ENCODE data around the gene ZNF639. TPM values are rescaled to one million over a fixed set of nuclear protein-coding genes. Genes with fewer than 3 reads are reported as not detected.

The ZNF639 gene
- total RNA-seq, 1 experiment from 2014 or later = 44.1 TPM

DNA sequence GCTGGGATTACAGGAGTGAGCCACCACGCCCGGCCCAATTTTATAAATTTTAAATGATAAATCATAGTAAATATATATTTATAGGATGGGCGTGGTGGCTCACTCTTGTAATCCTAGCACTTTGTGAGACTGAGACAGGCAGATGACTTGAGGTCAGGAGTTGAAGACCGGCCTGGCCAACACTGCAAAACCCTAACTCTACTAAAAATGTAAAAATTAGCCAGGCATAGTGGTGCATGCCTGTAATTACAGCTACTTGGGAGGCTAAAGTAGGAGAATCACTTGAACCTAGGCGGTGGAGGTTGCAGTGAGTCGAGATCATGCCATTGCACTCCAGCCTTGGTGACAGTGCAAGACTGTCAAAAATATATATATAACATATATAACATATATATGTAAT is 51.1 kb downstream of the ZNF639 start:
- H3K56ac ChIP-seq (ENCODE audit: insufficient read length, low read depth, low read length) = no peak overlapping the region
- Mint-ChIP-seq H3K36me3 (ENCODE audit: insufficient read depth in 1 of 3, low read depth in 3 of 3) (peaks cover 0 to 31% (median 25%) of the 10 kb centered on the region in 3 experiments; a peak in 5 of 7 replicates), H3K27me3 (ENCODE audit: low read depth) (no peaks in the 10 kb centered on the region), H3K9me3 (no peaks in the 10 kb centered on the region), H3K4me1 (no peaks in the 10 kb centered on the region), H3K27ac (no peak overlapping the region), H3K4me3 (no peak overlapping the region)
- H2AK5ac ChIP-seq (ENCODE audit: insufficient read length, low read length) = no peak overlapping the region
- H3K9ac ChIP-seq (ENCODE audit: extremely low read depth, insufficient read length, low read length) = no peak overlapping the region
- no peak overlapping the region for H3K27ac ChIP-seq (ENCODE audit: insufficient read length, low read depth, low read length)
- H3K14ac ChIP-seq (ENCODE audit: insufficient read depth, low read length) = no peak overlapping the region
- H3K79me1 ChIP-seq (ENCODE audit: insufficient read depth, low read depth, low read length, poor library complexity, severe bottlenecking) = no peaks in the 10 kb centered on the region
- H3K23me2 ChIP-seq (ENCODE audit: insufficient read length, low read depth, low read length, poor library complexity, severe bottlenecking) = no peaks in the 10 kb centered on the region
- H3K18ac ChIP-seq (ENCODE audit: insufficient read length, low read depth, low read length) = no peak overlapping the region
- no peak overlapping the region for H4K91ac ChIP-seq (ENCODE audit: insufficient read length, low read depth, low read length)
- no peak overlapping the region for H2BK12ac ChIP-seq (ENCODE audit: insufficient read length, low read depth, low read length)
- H2AFZ ChIP-seq (ENCODE audit: low read length) = no peak overlapping the region
- no peak overlapping the region for H2BK5ac ChIP-seq (ENCODE audit: insufficient read length, low read length)
- no peaks in the 10 kb centered on the region for H3K9me3 ChIP-seq (ENCODE audit: control insufficient read depth, low read depth, low read length)
- no peak overlapping the region for H2BK15ac ChIP-seq (ENCODE audit: low read depth, low read length)
- TF ChIP-seq, protein P1, sequence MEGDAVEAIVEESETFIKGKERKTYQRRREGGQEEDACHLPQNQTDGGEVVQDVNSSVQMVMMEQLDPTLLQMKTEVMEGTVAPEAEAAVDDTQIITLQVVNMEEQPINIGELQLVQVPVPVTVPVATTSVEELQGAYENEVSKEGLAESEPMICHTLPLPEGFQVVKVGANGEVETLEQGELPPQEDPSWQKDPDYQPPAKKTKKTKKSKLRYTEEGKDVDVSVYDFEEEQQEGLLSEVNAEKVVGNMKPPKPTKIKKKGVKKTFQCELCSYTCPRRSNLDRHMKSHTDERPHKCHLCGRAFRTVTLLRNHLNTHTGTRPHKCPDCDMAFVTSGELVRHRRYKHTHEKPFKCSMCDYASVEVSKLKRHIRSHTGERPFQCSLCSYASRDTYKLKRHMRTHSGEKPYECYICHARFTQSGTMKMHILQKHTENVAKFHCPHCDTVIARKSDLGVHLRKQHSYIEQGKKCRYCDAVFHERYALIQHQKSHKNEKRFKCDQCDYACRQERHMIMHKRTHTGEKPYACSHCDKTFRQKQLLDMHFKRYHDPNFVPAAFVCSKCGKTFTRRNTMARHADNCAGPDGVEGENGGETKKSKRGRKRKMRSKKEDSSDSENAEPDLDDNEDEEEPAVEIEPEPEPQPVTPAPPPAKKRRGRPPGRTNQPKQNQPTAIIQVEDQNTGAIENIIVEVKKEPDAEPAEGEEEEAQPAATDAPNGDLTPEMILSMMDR (conservative IDR thresholded peaks at IDR 0.05) = peak; percentile 30; the same call in 1 of the 3 replicates
- H3T11ph ChIP-seq (ENCODE audit: low read length) = no peak overlapping the region
- no peaks in the 10 kb centered on the region for H3K4me1 ChIP-seq (ENCODE audit: insufficient read depth, low read length)
- no peaks in the 10 kb centered on the region for H3K79me2 ChIP-seq (ENCODE audit: insufficient read depth, low read length)
- no peak overlapping the region for H3K23ac ChIP-seq (ENCODE audit: insufficient read length, low read depth, low read length)
- no peak overlapping the region for H2BK20ac ChIP-seq (ENCODE audit: low read depth, low read length, poor library complexity, severe bottlenecking)
- H3K4ac ChIP-seq (ENCODE audit: low read depth, low read length) = no peak overlapping the region
- H3K27me3 ChIP-seq (ENCODE audit: insufficient read depth, low read length) = no peaks in the 10 kb centered on the region
- H4K8ac ChIP-seq (replicated peaks; ENCODE audit: insufficient read length, low read depth, low read length) = no peak overlapping the region
- no peak overlapping the region for H3K4me2 ChIP-seq (ENCODE audit: insufficient read depth, insufficient read length, low read length)
- no peaks in the 10 kb centered on the region for H4K20me1 ChIP-seq (ENCODE audit: control insufficient read depth, insufficient read depth, insufficient read length)
- H2BK120ac ChIP-seq (ENCODE audit: low read depth, low read length, poor library complexity, severe bottlenecking) = no peak overlapping the region
- no CpG with 5 or more reads among the region's 6 CpGs for WGBS (ENCODE audit: extremely low coverage, insufficient read length, low lambda C conversion rate)
- DNase-seq = no peak
- no peak overlapping the region for H4K5ac ChIP-seq (ENCODE audit: insufficient read length, low read depth, low read length)
